ENCODE measurements around the gene CDK14.
"Not testable (repeated sequence)": the region's sequence is repeated elsewhere in the genome, so short reads cannot be mapped to it uniquely, and the experiment has no call there.

CDK14 gene

DNA sequence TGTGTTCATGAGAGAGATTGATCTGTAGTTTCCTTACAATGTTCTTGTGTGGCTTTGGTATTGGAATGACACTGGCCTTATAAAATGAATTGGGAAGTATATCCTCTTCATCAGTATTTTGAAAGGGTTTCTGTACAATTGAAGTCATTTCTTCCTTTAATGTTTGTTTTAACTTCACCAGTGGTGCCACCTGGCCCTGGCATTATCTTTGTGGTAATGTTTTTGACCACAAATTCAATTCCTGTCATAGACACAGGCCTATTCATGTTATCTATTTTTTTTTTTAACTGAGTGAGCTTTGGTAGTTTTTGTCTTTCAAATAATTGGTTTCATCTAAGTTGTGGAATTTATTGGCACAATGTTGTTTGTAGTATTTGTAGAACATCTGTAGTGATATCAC lies 127.7 kb downstream of the CDK14 start:
- DNase-seq = no peak

- no peak for DNase-seq
These were observed 130.0 kb downstream of the CDK14 start for GRCh38 chr7:90726120-90726519.

DNA sequence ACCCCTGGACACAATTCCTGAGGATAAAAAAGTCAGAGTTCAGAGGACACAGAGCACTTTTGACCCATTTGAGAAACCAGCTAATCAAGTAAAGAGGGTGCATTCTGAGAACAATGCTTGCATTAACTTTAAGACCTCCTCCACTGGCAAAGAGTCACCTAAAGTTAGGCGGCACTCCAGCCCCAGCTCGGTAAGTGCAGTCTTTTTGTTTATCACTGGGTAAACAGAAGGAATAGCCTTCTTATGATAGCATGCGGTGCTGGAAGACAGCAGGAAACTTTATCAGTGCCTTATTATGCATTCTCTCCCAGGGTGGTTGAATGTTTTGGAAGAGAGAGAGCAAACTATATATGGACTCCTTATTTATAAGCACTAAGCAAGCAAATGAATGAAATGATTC lies 130.5 kb downstream of the CDK14 start:
- DNase-seq = no peak

- DNase-seq = no peak
These were observed 131.3 kb downstream of the CDK14 start for GRCh38 chr7:90727412-90727811.

GRCh38 chr7:90728568-90728967 lies 132.4 kb downstream of the CDK14 start:
- DNase-seq = no peak

- DNase-seq = not testable (repeated sequence)
These were observed 139.6 kb downstream of the CDK14 start for GRCh38 chr7:90735611-90736280.

- DNase-seq = no peak
These were observed 140.2 kb downstream of the CDK14 start for GRCh38 chr7:90736316-90736715.

DNA sequence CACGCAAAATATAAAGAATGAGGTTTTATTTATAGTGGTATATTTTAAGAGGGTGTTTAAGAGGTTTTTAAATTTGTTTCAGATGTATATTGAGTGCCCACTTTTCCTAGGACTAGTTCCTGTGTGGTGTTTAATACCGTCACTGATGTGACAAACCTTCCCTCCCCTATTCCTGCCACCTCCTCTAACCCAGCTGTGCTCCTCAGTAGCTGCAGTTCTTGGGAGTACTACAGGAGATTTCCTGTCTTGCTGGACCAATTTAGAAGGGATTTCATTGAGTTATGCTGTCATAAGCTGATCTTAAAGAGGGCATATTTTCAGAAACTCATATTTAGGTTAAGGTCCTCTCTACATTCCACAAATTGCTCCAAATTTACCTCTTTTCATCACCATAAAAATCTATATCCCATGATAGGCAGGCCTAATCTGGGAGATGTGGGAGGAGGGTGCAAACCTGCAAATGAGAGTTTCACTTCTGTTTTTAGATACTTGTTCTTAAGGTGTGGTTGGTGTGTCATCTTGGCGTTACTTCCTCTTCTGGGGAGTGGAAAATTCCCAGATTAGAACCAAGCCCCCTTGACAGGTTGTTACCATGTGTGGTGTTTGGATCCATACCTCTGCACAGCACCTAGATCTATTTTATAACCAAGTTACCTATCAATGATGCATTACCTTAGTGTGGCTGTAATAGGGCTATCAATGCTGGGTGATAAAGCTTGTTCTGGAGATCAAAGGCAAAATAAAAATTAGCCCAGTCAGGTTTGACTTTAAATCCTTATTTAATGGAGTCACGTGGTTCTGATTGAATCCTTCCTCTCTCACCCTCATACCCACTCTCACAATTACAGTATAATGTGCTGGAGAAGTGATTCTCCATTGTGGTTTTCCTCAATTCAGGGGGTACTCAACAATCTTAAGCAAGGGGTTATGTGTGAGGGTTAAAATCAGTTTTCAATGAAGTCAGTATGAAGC lies 141.1 kb downstream of the CDK14 start:
- DNase-seq = no peak

DNA sequence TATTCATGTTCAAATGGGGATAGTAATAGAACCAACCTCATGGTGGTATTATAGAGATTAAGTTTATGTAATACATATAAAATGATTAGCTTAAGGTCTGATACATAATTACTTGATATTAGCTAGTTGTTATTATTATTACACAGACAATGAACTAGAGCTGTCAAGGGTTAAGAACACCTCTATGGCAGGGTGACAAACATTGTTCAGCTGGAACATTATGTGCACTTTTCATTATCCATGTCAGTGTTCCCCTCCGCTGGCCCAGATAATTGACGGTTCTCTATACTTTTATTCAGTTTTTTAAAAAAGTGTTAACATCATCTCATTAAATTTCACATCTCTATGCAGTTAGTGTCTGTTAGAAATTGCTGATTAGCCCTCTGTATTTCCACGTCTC lies 142.1 kb downstream of the CDK14 start:
- DNase-seq = no peak

- DNase-seq = no peak
These were observed 143.6 kb downstream of the CDK14 start for GRCh38 chr7:90739716-90740115.

GRCh38 chr7:90740386-90740785 lies 144.3 kb downstream of the CDK14 start:
- no peak for DNase-seq

GRCh38 chr7:90743626-90744025 lies 147.5 kb downstream of the CDK14 start:
- DNase-seq = no peak

DNA sequence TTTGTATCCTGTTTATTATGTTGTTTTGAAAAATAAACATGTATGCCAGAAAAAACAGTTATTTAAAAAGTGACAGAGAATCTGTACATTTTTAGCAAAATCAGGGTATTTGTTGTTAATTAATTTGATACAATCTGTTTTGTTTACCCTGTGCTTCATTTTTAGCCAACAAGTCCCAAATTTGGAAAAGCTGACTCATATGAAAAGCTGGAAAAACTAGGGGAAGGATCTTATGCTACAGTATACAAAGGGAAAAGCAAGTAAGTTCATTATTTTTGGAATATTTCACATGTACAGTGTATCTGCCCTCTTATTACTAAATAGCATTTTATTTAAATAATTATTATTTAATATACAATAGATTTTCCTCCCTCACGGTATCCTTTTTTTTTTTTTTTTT lies 151.4 kb downstream of the CDK14 start:
- DNase-seq = no peak

DNA sequence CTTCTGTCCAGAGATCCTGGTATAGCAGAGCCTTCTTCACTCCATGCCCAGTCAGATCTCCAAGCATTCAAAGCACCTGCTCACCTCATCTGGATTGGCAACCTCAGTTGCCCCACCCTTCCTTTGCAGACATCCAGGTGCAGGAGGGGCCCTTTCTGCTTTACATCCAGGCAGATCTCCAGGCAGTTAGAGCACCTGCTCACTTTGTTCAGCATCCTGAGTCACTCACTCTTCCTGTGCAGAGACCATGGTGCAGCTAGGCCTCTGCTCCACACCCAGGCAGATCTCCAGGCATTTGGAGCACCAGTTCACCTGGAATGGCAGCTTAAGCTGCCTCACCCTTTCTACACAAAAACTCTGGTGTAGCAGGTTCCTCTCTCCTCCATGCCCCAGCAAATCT lies 153.1 kb downstream of the CDK14 start:
- no peak for DNase-seq

DNA sequence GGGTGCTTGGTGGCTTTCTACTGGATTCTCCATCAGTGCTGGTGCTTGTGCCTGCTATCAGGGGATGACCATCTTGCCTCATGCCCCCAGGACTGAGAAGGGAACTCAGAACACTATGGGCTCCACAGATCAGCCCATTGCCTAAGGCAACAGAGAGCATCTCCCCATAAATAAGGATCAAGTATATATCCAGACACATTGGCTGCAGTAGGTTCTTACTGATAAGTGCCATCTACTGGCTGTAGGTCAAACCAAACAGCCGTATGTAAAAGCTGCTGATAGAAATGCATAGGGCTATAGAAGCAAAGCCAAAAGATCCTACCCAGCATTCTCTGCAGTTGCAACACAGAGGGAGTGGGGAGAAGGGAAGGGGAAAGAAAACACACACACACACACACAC lies 153.7 kb downstream of the CDK14 start:
- no peak for DNase-seq

GRCh38 chr7:90751595-90751994 lies 155.5 kb downstream of the CDK14 start:
- no peak for DNase-seq

GRCh38 chr7:90752051-90752450 lies 155.9 kb downstream of the CDK14 start:
- no peak for DNase-seq

- no peak for DNase-seq
These were observed 158.9 kb downstream of the CDK14 start for GRCh38 chr7:90755041-90755440.

- DNase-seq = no peak
These were observed 160.2 kb downstream of the CDK14 start for GRCh38 chr7:90756366-90756765.

DNA sequence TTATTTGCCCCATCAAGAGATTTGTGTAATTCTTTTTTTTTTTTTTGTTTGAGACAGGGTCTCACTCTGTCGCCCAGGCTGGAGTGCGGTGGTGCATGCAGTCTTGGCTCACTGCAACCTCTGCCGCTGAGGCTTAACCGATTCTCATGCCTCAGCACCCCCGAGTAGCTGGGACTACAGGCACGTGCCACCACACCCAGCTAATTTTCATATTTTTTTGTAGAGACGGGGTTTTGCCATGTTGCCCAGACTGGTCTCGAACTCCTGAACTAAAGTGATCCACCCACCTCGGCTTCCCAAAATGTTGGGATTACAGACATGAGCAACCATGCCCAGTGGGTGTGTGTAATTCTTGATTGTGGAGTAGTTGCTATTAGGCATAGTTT lies 161.4 kb downstream of the CDK14 start:
- DNase-seq = not testable (repeated sequence)

DNA sequence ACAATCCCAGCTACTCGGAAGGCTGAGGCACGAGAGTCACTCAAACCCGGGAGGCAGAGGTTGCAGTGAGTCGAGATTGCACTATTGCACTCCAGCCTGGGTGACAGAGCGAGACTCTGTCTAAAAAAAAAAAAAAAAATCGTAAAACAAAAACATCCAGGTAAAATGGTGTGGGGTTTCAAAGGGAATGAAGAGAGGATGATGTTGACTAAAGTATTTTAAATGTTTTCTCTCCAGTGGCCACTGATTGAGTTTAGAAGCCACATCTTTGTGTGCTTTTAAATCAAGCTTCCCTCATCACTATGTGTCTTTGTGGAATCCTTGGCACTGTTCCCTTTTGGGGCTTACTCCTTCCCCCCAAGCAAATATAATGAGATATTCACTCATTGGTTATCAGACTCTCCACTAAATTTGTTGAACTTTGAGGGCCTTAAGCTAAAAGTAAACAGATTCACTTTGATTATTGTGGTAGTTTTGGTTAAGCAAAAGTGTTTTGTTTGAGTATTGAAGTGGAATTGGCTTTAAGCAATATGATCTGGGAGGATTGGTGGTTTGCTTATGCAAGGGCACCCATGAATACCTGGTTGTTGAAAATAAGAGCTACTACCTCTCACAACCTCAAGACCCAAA lies 162.9 kb downstream of the CDK14 start:
- no peak for DNase-seq

- DNase-seq = no peak
These were observed 163.6 kb downstream of the CDK14 start for GRCh38 chr7:90759710-90760109.

DNA sequence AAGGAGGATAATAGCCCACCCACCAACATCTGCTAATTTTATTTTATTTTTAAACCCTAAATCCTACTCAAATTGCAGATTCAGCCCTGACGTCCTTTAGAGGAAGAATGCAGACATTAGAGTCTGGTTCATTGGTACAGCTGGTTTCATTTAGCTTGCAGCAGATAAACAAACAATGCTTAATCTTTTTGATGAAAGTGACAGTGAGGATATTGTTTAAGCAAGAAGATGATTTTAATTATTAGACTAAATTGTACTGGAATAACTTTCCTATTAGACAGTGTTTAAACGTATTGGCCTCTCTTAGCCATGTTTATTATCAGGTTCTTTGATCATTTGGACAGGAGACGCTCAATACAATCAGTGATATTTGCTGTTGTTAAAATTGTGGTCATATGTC lies 164.8 kb downstream of the CDK14 start:
- DNase-seq = no peak

GRCh38 chr7:90761584-90761983 lies 165.5 kb downstream of the CDK14 start:
- no peak for DNase-seq

Data from activated T-cell treated with anti-CD3 and anti-CD28 coated beads, Interleukin-2, amount 50 U/mL, for 48 hours (primary cell).